Activated CD4-positive, alpha-beta T cell treated with anti-CD3 and anti-CD28 coated beads, Interleukin-2, amount 10 ng/mL, durations not matched to agents 7 days and 5 days (primary cell): ENCODE measurements around the gene ZNF345. TPM values are rescaled to one million over a fixed set of nuclear protein-coding genes. Genes with fewer than 3 reads are reported as not detected.

Experiments
- total RNA-seq, 2 experiments: library from RNA; stranded (reverse); gene quantifications; one replicate each; pipeline ENCODE4 v1.2.3, GENCODE V29; 2021

Gene ZNF345
- total RNA-seq, 2 experiments from 2014 or later: 6.0 to 6.7 TPM

Other genes starting within 250 kb of the ZNF345 start
- gene ZNF382, start 245.6 kb upstream of the ZNF345 start, total RNA-seq: 10 to 100 TPM; 13.4 to 13.8 TPM
- 1 to 10 TPM; 7.4 to 9.8 TPM for gene ZNF461, start 184.0 kb upstream of the ZNF345 start, total RNA-seq
- gene ZNF567, start 163.3 kb upstream of the ZNF345 start, total RNA-seq: 10 to 100 TPM; 10.8 to 12.1 TPM
- 1 to 10 TPM; 7.4 to 9.3 TPM for gene ZNF850, start 78.1 kb upstream of the ZNF345 start, total RNA-seq
- 1 to 10 TPM; 8.0 to 9.1 TPM for gene ZNF790, start 12.5 kb upstream of the ZNF345 start, total RNA-seq
- 1 to 10 TPM; 7.3 to 7.6 TPM for gene ZNF829, start 65.4 kb downstream of the ZNF345 start, total RNA-seq
- gene ZNF568, start 65.5 kb downstream of the ZNF345 start, total RNA-seq: 1 to 10 TPM; 6.2 to 6.8 TPM
- 10 to 100 TPM; 10.3 to 14.3 TPM for gene ZNF420, start 227.6 kb downstream of the ZNF345 start, total RNA-seq